GM23338 (cell line): ENCODE data around the gene EXOSC1. TPM values are rescaled to one million over a fixed set of nuclear protein-coding genes. Genes with fewer than 3 reads are reported as not detected.

Source experiments
- ATAC-seq: fragments of 200-7000 bp; cut with Tn5 transposase; 3 replicates; pipeline ENCODE4 v1.9.1; 2020
- DNase-seq: peaks from one replicate; pipeline ENCODE4 v3.0.0-alpha.2; 2015; ENCODE audit warnings: low spot score
- H2AFZ ChIP-seq: fragments of 200-600 bp; sonication (generic); 2 replicates; pipeline ENCODE4 v1.8.0; 2016; ENCODE audit warnings: antibody characterized with exemption, mild to moderate bottlenecking, moderate library complexity
- H3F3A ChIP-seq: fragments of 200-600 bp; sonication (generic); replicated peaks from 2 replicates; pipeline ENCODE4 v1.8.0; 2017; ENCODE audit warnings: antibody characterized with exemption, mixed run types, low read depth
- H3K27ac ChIP-seq: fragments of 200-600 bp; sonication (generic); 2 replicates; pipeline ENCODE4 v1.6.1; 2016; ENCODE audit warnings: low read depth
- H3K27me3 ChIP-seq: fragments of 200-600 bp; sonication (generic); 2 replicates; pipeline ENCODE4 v1.8.0; 2016; ENCODE audit warnings: mild to moderate bottlenecking, mixed run types, moderate library complexity; ENCODE audit not compliant: insufficient read depth
- H3K36me3 ChIP-seq: fragments of 200-600 bp; sonication (generic); 2 replicates; pipeline ENCODE4 v1.8.0; 2016; ENCODE audit warnings: mild to moderate bottlenecking; ENCODE audit not compliant: insufficient read depth
- H3K4me1 ChIP-seq: fragments of 200-600 bp; sonication (generic); 2 replicates; pipeline ENCODE4 v1.8.0; 2016; ENCODE audit warnings: mild to moderate bottlenecking, moderate library complexity; ENCODE audit not compliant: insufficient read depth
- H3K4me2 ChIP-seq: fragments of 200-600 bp; sonication (generic); 2 replicates; pipeline ENCODE4 v1.7.1; 2017; ENCODE audit warnings: mixed run types
- H3K4me3 ChIP-seq: fragments of 200-600 bp; sonication (generic); 2 replicates; pipeline ENCODE4 v1.6.1; 2016; ENCODE audit warnings: mixed run types
- H3K79me2 ChIP-seq: fragments of 200-600 bp; sonication (generic); replicated peaks from 2 replicates; pipeline ENCODE4 v1.8.0; 2017; ENCODE audit warnings: mild to moderate bottlenecking; ENCODE audit not compliant: insufficient read depth
- H3K9me2 ChIP-seq: fragments of 200-600 bp; sonication (generic); 2 replicates; pipeline ENCODE4 v1.8.0; 2017; ENCODE audit not compliant: insufficient read depth
- H4K20me1 ChIP-seq: fragments of 200-600 bp; sonication (generic); replicated peaks from 2 replicates; pipeline ENCODE4 v1.8.0; 2017; ENCODE audit warnings: mild to moderate bottlenecking; ENCODE audit not compliant: insufficient read depth
- H3K27ac Mint-ChIP-seq: 2 replicates; pipeline ENCODE4 v1.8.0; 2020; ENCODE audit warnings: inconsistent platforms, mild to moderate bottlenecking, moderate library complexity, mixed read lengths
- H3K27me3 Mint-ChIP-seq: 3 replicates; pipeline ENCODE4 v1.8.0; 2022; ENCODE audit warnings: low read depth, mild to moderate bottlenecking, moderate library complexity, mixed read lengths, inconsistent platforms; ENCODE audit not compliant: insufficient read depth, poor library complexity
- H3K36me3 Mint-ChIP-seq: 3 replicates; pipeline ENCODE4 v1.8.0; 2021; ENCODE audit warnings: low read depth, mild to moderate bottlenecking, inconsistent platforms, moderate library complexity, mixed read lengths
- H3K4me1 Mint-ChIP-seq: 3 replicates; pipeline ENCODE4 v1.8.0; 2020; ENCODE audit warnings: mild to moderate bottlenecking, inconsistent platforms, mixed read lengths
- H3K4me3 Mint-ChIP-seq: 3 replicates; pipeline ENCODE4 v1.8.0; 2021; ENCODE audit warnings: moderate library complexity, mild to moderate bottlenecking, inconsistent platforms, mixed read lengths
- H3K9me3 Mint-ChIP-seq: 3 replicates; pipeline ENCODE4 v1.8.0; 2020; ENCODE audit warnings: moderate library complexity, mild to moderate bottlenecking, inconsistent platforms, mixed read lengths
- CREB1 ChIP-seq: fragments of 250-450 bp; sonication (Bioruptor Pico); IDR thresholded peaks from 2 replicates; pipeline ENCODE4 v1.5.0; 2020; ENCODE audit warnings: low read depth, mild to moderate bottlenecking, moderate library complexity
- CTCF ChIP-seq, 2 experiments: fragments of 200-600 bp in 1 of 2; sonication (generic) in 1 of 2; conservative IDR thresholded peaks; 2 replicates each; pipeline versions ENCODE4 v1.5.1 to v1.6.1; 2016 to 2017; ENCODE audit warnings: antibody characterized with exemption in 2 of 2, low read depth in 2 of 2, mild to moderate bottlenecking in 2 of 2, moderate library complexity in 1 of 2
- EZH2 ChIP-seq: fragments of 200-600 bp; sonication (generic); IDR thresholded peaks from one replicate; pipeline ENCODE4 v1.8.0; 2017; ENCODE audit warnings: antibody characterized with exemption, mild to moderate bottlenecking, low read depth; ENCODE audit not compliant: unreplicated experiment
- EZH2phosphoT487 ChIP-seq: fragments of 200-600 bp; sonication (generic); IDR thresholded peaks from one replicate; pipeline ENCODE4 v1.8.1; 2018; ENCODE audit warnings: antibody characterized with exemption; ENCODE audit not compliant: unreplicated experiment
- JUNB ChIP-seq: IDR thresholded peaks from one replicate; pipeline ENCODE4 v1.6.1; 2016; ENCODE audit warnings: antibody characterized with exemption; ENCODE audit not compliant: unreplicated experiment
- NANOG ChIP-seq: IDR thresholded peaks from 2 replicates; pipeline ENCODE4 v1.6.1; 2016; ENCODE audit warnings: antibody characterized with exemption, borderline replicate concordance
- POLR2AphosphoS5 ChIP-seq: IDR thresholded peaks from 2 replicates; pipeline ENCODE4 v1.6.1; 2016; ENCODE audit warnings: antibody characterized with exemption, low read depth
- STAT1 ChIP-seq: IDR thresholded peaks from one replicate; pipeline ENCODE4 v1.6.1; 2016; ENCODE audit warnings: antibody characterized with exemption; ENCODE audit not compliant: unreplicated experiment
- ZNF114 ChIP-seq: fragments of 250-450 bp; sonication (Bioruptor Pico); IDR thresholded peaks from 2 replicates; pipeline ENCODE4 v1.5.0; 2020; ENCODE audit warnings: mild to moderate bottlenecking, moderate library complexity
- ZNF331 ChIP-seq: fragments of 250-450 bp; sonication (Bioruptor Pico); IDR thresholded peaks from 2 replicates; pipeline ENCODE4 v1.5.0; 2020; ENCODE audit warnings: low read depth, mild to moderate bottlenecking, moderate library complexity
- ZNF462 ChIP-seq: fragments of 250-450 bp; sonication (Bioruptor Pico); IDR thresholded peaks from 2 replicates; pipeline ENCODE4 v1.5.0; 2020; ENCODE audit warnings: mild to moderate bottlenecking, moderate library complexity
- polyA plus RNA-seq: library from polyadenylated mRNA; unstranded; fragments of >200 nt; fragmentation: Nextera tagmentation; extraction: Ambion mirVana; gene quantifications from 2 replicates; pipeline ENCODE4 v1.2.1, GENCODE V29; 2016
- total RNA-seq: library from RNA; depleted of rRNA; stranded (reverse); fragments of >200 nt; shearing (Covaris generic); gene quantifications from 2 replicates; pipeline ENCODE4 v1.2.3, GENCODE V29; 2014
- TF ChIP-seq, protein P1 (sequence below): IDR thresholded peaks from 2 replicates; pipeline ENCODE4 v1.6.1; 2016; ENCODE audit warnings: antibody characterized with exemption
- TF ChIP-seq, protein P2 (sequence below): IDR thresholded peaks from one replicate; pipeline ENCODE4 v1.6.1; 2018; ENCODE audit warnings: antibody characterized with exemption; ENCODE audit not compliant: unreplicated experiment

Gene EXOSC1
- total and polyA plus RNA-seq, 2 experiments from 2014 or later: 63.6 to 131 TPM

GRCh38 chr10:97475936-97476594 is 30.3 kb upstream of the EXOSC1 start:
- no peaks in the 10 kb centered on the region for H3K9me3 Mint-ChIP-seq
- no peaks in the 10 kb centered on the region for H3K27me3 ChIP-seq
- no peak for TF ChIP-seq NANOG
- TF ChIP-seq, protein P1, sequence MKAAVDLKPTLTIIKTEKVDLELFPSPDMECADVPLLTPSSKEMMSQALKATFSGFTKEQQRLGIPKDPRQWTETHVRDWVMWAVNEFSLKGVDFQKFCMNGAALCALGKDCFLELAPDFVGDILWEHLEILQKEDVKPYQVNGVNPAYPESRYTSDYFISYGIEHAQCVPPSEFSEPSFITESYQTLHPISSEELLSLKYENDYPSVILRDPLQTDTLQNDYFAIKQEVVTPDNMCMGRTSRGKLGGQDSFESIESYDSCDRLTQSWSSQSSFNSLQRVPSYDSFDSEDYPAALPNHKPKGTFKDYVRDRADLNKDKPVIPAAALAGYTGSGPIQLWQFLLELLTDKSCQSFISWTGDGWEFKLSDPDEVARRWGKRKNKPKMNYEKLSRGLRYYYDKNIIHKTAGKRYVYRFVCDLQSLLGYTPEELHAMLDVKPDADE: no peak
- TF ChIP-seq CREB1 (CRISPR knock-in tag): no peak
- no peak for TF ChIP-seq STAT1
- TF ChIP-seq CTCF (conservative IDR thresholded peaks at IDR 0.05; ENCODE audit: low read depth in 2 of 2): no peak
- TF ChIP-seq EZH2phosphoT487: no peak
- no peak for TF ChIP-seq ZNF114 (CRISPR knock-in tag)
- TF ChIP-seq ZNF462: no peak
- TF ChIP-seq ZNF331 (CRISPR knock-in tag): no peak
- no peak for TF ChIP-seq POLR2AphosphoS5
- TF ChIP-seq, protein P2, sequence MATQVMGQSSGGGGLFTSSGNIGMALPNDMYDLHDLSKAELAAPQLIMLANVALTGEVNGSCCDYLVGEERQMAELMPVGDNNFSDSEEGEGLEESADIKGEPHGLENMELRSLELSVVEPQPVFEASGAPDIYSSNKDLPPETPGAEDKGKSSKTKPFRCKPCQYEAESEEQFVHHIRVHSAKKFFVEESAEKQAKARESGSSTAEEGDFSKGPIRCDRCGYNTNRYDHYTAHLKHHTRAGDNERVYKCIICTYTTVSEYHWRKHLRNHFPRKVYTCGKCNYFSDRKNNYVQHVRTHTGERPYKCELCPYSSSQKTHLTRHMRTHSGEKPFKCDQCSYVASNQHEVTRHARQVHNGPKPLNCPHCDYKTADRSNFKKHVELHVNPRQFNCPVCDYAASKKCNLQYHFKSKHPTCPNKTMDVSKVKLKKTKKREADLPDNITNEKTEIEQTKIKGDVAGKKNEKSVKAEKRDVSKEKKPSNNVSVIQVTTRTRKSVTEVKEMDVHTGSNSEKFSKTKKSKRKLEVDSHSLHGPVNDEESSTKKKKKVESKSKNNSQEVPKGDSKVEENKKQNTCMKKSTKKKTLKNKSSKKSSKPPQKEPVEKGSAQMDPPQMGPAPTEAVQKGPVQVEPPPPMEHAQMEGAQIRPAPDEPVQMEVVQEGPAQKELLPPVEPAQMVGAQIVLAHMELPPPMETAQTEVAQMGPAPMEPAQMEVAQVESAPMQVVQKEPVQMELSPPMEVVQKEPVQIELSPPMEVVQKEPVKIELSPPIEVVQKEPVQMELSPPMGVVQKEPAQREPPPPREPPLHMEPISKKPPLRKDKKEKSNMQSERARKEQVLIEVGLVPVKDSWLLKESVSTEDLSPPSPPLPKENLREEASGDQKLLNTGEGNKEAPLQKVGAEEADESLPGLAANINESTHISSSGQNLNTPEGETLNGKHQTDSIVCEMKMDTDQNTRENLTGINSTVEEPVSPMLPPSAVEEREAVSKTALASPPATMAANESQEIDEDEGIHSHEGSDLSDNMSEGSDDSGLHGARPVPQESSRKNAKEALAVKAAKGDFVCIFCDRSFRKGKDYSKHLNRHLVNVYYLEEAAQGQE: no peak
- TF ChIP-seq EZH2: no peak
- TF ChIP-seq JUNB: no peak
- ATAC-seq: no peak
- peaks cover 12% of the 10 kb centered on the region for H3F3A ChIP-seq
- H4K20me1 ChIP-seq: peaks cover 9% of the 10 kb centered on the region
- peaks cover 18% of the 10 kb centered on the region for H3K4me1 Mint-ChIP-seq
- no peak overlapping the region for H2AFZ ChIP-seq
- no peak overlapping the region for H3K4me3 Mint-ChIP-seq
- H3K27ac Mint-ChIP-seq: no peak overlapping the region
- no peak for DNase-seq
- peaks cover 69% of the 10 kb centered on the region for H3K36me3 Mint-ChIP-seq
- H3K4me2 ChIP-seq: no peak overlapping the region
- peaks cover 17% of the 10 kb centered on the region for H3K4me1 ChIP-seq
- peaks cover 41% of the 10 kb centered on the region for H3K36me3 ChIP-seq
- no peaks in the 10 kb centered on the region for H3K9me2 ChIP-seq
- H3K79me2 ChIP-seq: peaks cover 15% of the 10 kb centered on the region
- H3K4me3 ChIP-seq: no peak overlapping the region
- H3K27me3 Mint-ChIP-seq: no peaks in the 10 kb centered on the region
- H3K27ac ChIP-seq: no peak overlapping the region
